Neutrophil (primary cell): ENCODE results near the gene CYB561.

Source experiments
- H3K27ac ChIP-seq: fragments of 200-600 bp; sonication (generic); 2 replicates; pipeline ENCODE4 v1.5.1; 2016; ENCODE audit warnings: mild to moderate bottlenecking, moderate library complexity
- H3K27me3 ChIP-seq: fragments of 200-600 bp; sonication (generic); 2 replicates; pipeline ENCODE4 v1.6.0; 2016; ENCODE audit warnings: mild to moderate bottlenecking
- H3K36me3 ChIP-seq: fragments of 200-600 bp; sonication (generic); 2 replicates; pipeline ENCODE4 v1.5.1; 2017
- H3K4me1 ChIP-seq, 2 experiments: fragments of 200-600 bp in 1 of 2; sonication (generic) in 1 of 2; 1 replicate in 1 of 2; 2 replicates in 1 of 2; pipeline versions ENCODE4 v1.5.1 to v1.6.1; 2013 to 2016; ENCODE audit warnings: low read depth in 1 of 2, low read length in 1 of 2, mild to moderate bottlenecking in 1 of 2, moderate library complexity in 1 of 2; ENCODE audit not compliant: control insufficient read depth in 1 of 2, insufficient read depth in 1 of 2
- H3K4me3 ChIP-seq, 2 experiments: fragments of 200-600 bp in 1 of 2; sonication (generic) in 1 of 2; 1 replicate in 1 of 2; 2 replicates in 1 of 2; pipeline ENCODE4 v1.5.1; 2013 to 2016; ENCODE audit warnings: low read depth in 1 of 2, low read length in 1 of 2, mild to moderate bottlenecking in 1 of 2, moderate library complexity in 1 of 2
- H3K9me3 ChIP-seq: fragments of 200-600 bp; sonication (generic); 2 replicates; pipeline ENCODE4 v1.5.1; 2016
- TF ChIP-seq, protein P1 (sequence below): fragments of 200-600 bp; sonication (generic); IDR thresholded peaks from 2 replicates; pipeline ENCODE4 v1.5.1; 2016; ENCODE audit warnings: antibody characterized with exemption

The CYB561 gene

GRCh38 chr17:63435681-63436522 is 10.2 kb downstream of the CYB561 start:
- H3K9me3 ChIP-seq: no peaks in the 10 kb centered on the region
- peaks cover 82% of the 10 kb centered on the region for H3K27me3 ChIP-seq
- H3K4me1 ChIP-seq: peaks cover 2 to 13% of the 10 kb centered on the region in 2 experiments
- H3K36me3 ChIP-seq: no peaks in the 10 kb centered on the region
- TF ChIP-seq, protein P1, sequence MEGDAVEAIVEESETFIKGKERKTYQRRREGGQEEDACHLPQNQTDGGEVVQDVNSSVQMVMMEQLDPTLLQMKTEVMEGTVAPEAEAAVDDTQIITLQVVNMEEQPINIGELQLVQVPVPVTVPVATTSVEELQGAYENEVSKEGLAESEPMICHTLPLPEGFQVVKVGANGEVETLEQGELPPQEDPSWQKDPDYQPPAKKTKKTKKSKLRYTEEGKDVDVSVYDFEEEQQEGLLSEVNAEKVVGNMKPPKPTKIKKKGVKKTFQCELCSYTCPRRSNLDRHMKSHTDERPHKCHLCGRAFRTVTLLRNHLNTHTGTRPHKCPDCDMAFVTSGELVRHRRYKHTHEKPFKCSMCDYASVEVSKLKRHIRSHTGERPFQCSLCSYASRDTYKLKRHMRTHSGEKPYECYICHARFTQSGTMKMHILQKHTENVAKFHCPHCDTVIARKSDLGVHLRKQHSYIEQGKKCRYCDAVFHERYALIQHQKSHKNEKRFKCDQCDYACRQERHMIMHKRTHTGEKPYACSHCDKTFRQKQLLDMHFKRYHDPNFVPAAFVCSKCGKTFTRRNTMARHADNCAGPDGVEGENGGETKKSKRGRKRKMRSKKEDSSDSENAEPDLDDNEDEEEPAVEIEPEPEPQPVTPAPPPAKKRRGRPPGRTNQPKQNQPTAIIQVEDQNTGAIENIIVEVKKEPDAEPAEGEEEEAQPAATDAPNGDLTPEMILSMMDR: no peak
- H3K4me3 ChIP-seq: no peak overlapping the region
- H3K27ac ChIP-seq: no peak overlapping the region

DNA sequence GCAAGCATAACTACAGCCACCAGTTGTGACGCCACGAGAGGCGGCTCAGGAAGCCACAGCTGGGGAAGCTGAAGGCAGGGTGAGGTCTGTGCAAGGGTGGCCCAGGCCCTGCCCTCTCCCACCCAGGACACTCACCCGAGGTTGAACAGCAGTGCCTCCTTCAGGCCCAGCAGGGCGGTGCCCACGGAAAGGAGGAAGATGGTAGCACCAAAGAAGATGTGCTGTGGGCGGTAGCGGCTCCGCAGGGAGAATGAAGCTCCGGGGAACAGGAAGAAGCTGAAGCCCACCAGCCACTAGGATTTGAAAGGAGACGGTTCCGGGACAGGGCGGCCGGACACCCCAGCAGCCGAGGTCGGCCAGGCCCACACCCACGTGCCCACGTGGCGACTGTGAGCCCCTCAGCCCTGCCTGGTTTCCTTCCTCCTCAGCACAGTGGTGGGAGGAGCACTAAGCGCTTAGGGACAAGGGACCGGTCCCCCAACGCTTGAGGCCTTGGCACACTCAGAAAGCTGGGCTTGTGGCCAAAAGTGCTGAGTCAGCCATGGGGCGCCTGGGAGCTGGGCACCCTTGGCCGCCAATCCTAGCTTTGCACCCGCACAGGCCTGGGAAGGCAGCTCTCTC is 11.0 kb downstream of the CYB561 start:
- Histone ChIP-seq H3K9me3 (no peaks in the 10 kb centered on the region), H3K36me3 (no peaks in the 10 kb centered on the region), H3K27ac (no peak overlapping the region), H3K27me3 (peaks cover 82% of the 10 kb centered on the region), H3K4me3 (no peak overlapping the region), H3K4me1 (peaks cover 2 to 13% of the 10 kb centered on the region in 2 experiments)
- TF ChIP-seq, protein P1: no peak

GRCh38 chr17:63433746-63434591 is 12.1 kb downstream of the CYB561 start:
- TF ChIP-seq, protein P1: no peak
- H3K27me3 ChIP-seq: peaks cover 71% of the 10 kb centered on the region
- H3K36me3 ChIP-seq: no peaks in the 10 kb centered on the region
- H3K4me3 ChIP-seq: no peak overlapping the region
- no peak overlapping the region for H3K27ac ChIP-seq
- peaks cover 2 to 6% of the 10 kb centered on the region in 2 experiments for H3K4me1 ChIP-seq
- no peaks in the 10 kb centered on the region for H3K9me3 ChIP-seq

- Histone ChIP-seq H3K4me3 (no peak overlapping the region), H3K27ac (no peak overlapping the region), H3K4me1 (peaks cover 2 to 5% of the 10 kb centered on the region in 2 experiments), H3K36me3 (no peaks in the 10 kb centered on the region), H3K27me3 (peaks cover 54% of the 10 kb centered on the region), H3K9me3 (no peaks in the 10 kb centered on the region)
- TF ChIP-seq, protein P1: no peak
These were observed 13.9 kb downstream of the CYB561 start for GRCh38 chr17:63431939-63432804.

- peaks cover 2 to 5% of the 10 kb centered on the region in 2 experiments for H3K4me1 ChIP-seq
- TF ChIP-seq, protein P1: no peak
- no peaks in the 10 kb centered on the region for H3K36me3 ChIP-seq
- peaks cover 48% of the 10 kb centered on the region for H3K27me3 ChIP-seq
- H3K4me3 ChIP-seq: no peak overlapping the region
- H3K27ac ChIP-seq: no peak overlapping the region
- no peaks in the 10 kb centered on the region for H3K9me3 ChIP-seq
These were observed 14.5 kb downstream of the CYB561 start for GRCh38 chr17:63431618-63431938.
